ENCODE data around the gene ATP13A4. TPM values are rescaled to one million over a fixed set of nuclear protein-coding genes. Genes with fewer than 3 reads are reported as not detected.

ATP13A4 gene
- total RNA-seq, 2 donors from 2014 or later, result 11.0 to 17.9 TPM

DNA sequence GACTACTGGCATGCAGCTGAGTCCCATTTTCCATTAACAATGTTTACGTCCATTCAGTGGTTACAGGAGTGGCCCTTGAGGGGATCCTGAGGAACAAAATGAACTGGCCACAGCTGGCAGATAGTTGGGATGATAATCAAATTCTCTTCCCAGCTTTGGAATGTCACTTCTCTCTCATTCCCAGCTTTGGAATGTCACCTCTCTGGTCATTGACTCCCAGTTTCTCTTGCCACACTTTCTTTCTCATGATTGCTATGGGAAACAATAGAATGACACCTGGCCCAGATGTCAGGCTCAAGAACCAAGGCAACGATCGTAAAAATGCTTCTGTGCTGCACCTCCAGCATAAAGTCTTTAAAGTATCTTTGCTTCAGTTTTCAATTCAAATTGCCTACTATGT lies 34.0 kb downstream of the ATP13A4 start:
- Histone ChIP-seq H3K36me3 (no peaks in the 10 kb centered on the region), H3K4me3 (no peak overlapping the region), H3K27ac (no peak overlapping the region), H3K9me3 (no peaks in the 10 kb centered on the region), H3K9ac (ENCODE audit: low read depth in 2 of 2, low read length in 2 of 2) (no peak overlapping the region), H3K27me3 (no peaks in the 10 kb centered on the region), H3K4me1 (no peaks in the 10 kb centered on the region)
- intact Hi-C loops (cut with DNase I), result no loop called here
- TF ChIP-seq, protein P1, sequence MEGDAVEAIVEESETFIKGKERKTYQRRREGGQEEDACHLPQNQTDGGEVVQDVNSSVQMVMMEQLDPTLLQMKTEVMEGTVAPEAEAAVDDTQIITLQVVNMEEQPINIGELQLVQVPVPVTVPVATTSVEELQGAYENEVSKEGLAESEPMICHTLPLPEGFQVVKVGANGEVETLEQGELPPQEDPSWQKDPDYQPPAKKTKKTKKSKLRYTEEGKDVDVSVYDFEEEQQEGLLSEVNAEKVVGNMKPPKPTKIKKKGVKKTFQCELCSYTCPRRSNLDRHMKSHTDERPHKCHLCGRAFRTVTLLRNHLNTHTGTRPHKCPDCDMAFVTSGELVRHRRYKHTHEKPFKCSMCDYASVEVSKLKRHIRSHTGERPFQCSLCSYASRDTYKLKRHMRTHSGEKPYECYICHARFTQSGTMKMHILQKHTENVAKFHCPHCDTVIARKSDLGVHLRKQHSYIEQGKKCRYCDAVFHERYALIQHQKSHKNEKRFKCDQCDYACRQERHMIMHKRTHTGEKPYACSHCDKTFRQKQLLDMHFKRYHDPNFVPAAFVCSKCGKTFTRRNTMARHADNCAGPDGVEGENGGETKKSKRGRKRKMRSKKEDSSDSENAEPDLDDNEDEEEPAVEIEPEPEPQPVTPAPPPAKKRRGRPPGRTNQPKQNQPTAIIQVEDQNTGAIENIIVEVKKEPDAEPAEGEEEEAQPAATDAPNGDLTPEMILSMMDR (IDR thresholded peaks at IDR 0.05), result no peak
- no peak for DNase-seq

DNA sequence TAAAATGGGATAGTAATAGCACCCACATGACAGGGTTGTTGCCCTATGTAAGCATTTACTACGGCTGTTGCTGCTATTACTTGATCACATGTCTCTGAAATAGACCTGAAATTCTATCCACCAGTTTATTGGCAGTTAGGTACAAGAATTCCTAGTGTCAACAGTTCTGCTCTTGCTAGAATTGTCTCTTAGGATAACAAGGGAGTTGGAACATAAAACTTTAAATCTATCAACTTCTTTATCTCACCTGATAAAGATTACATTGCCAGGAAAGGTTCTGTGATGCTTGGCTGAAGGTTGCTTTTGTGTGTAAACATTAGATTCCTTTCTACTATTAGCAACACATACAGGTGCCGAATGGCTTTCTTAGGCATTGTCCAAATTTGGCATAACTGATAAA lies 38.7 kb downstream of the ATP13A4 start:
- intact Hi-C loops (cut with DNase I), result no loop called here
- Histone ChIP-seq H3K36me3 (no peaks in the 10 kb centered on the region), H3K27me3 (no peaks in the 10 kb centered on the region), H3K9me3 (no peaks in the 10 kb centered on the region), H3K27ac (no peak overlapping the region), H3K9ac (ENCODE audit: low read depth in 2 of 2, low read length in 2 of 2) (no peak overlapping the region), H3K4me3 (no peak overlapping the region), H3K4me1 (no peaks in the 10 kb centered on the region)
- TF ChIP-seq, protein P1 (IDR thresholded peaks at IDR 0.05), result no peak
- DNase-seq, result no peak

DNA sequence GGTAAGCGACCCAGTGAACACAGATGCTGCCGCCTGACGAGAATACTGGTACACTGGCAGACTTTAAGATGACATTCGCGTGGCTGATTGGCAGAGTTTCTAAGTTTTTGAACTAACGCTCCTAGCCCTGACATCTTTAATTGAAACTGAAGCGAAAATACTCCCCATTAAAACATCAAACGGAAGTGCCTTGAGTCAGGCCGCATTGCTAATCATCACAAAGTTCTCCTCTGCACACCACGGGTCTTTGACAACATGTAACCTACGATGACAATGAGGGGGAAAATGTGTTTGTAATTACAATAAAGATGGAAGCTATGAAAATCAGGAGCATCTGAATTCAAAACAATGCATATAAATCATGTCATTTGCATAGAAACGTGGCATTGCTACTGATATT lies 44.5 kb downstream of the ATP13A4 start:
- TF ChIP-seq, protein P1 (IDR thresholded peaks at IDR 0.05), result no peak

DNA sequence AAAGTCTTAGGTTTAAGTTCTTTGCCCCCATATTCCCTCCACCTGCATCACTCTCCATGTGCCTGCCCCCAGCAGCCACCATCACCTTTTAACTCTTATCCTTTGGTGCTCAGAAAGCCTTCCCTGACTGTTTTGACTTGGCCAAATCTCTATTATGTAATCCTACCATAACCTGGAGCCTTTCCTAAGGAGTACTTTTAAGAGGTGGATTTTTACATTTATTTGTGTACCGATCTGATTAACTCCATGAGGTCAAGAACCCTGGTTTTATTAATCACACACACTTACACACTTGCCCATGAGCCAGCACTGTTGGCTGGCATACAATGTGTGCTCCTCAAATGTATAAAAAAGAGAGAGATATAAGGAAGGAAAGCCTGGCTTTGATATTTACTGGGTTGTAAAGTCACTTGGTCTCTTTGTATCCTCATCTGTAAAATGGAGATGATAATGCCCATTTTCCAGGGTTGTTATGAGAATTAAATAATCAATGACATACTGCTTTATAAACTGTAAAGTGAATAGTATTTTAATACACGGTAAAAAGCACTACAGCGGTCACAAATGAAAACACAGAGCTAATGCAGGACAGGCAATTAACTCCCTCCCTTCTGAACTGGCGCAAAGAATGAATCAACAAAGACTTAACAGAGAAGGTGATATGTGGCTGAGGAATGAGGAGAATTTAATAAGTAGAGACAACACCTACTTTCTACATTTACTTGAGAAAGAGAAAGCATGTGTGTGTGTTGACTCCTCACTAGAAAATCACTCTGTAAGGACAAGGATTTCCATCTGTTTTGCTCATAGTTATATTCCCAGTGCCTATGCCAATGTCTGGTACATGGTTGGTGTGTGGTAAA lies 45.4 kb downstream of the ATP13A4 start:
- H3K9ac ChIP-seq (ENCODE audit: low read depth in 2 of 2, low read length in 2 of 2), result no peak overlapping the region
- TF ChIP-seq, protein P1 (IDR thresholded peaks at IDR 0.05), result no peak
- H3K36me3 ChIP-seq, result no peaks in the 10 kb centered on the region
- H3K27me3 ChIP-seq, result no peaks in the 10 kb centered on the region
- no peaks in the 10 kb centered on the region for H3K9me3 ChIP-seq
- no peak overlapping the region for H3K27ac ChIP-seq
- DNase-seq, result no peak
- no peaks in the 10 kb centered on the region for H3K4me1 ChIP-seq
- intact Hi-C loops (cut with DNase I), result no loop called here
- H3K4me3 ChIP-seq, result no peak overlapping the region

More for the DNA sequence above, 44.5 kb downstream of the ATP13A4 start:
- no peak for DNase-seq
- H3K27ac ChIP-seq, result no peak overlapping the region
- intact Hi-C loops (cut with DNase I), result no loop called here
- H3K27me3 ChIP-seq, result no peaks in the 10 kb centered on the region
- H3K9me3 ChIP-seq, result no peaks in the 10 kb centered on the region
- H3K4me3 ChIP-seq, result no peak overlapping the region
- H3K9ac ChIP-seq (ENCODE audit: low read depth in 2 of 2, low read length in 2 of 2), result no peak overlapping the region
- H3K4me1 ChIP-seq, result no peaks in the 10 kb centered on the region
- H3K36me3 ChIP-seq, result no peaks in the 10 kb centered on the region

DNA sequence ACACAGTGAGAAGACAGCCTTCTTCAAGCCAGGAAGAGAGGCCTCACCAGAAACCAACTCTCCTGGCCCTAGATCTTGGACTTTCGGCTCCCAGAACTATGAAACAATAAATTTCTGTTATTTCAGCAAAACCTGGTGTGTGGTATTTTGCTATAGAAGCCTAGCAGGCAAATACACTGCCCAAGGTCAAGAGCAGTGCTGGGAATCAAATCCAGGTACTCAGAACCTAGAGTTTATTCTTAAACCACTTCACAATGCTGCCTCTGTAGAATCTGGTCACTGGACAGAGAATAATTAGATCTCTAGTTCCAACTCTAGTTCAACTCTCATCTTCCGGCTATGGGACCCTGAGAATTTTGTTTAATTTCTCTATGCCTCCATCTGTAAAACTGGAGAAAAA lies 46.6 kb downstream of the ATP13A4 start:
- no peaks in the 10 kb centered on the region for H3K9me3 ChIP-seq
- intact Hi-C loops (cut with DNase I), result no loop called here
- no peaks in the 10 kb centered on the region for H3K4me1 ChIP-seq
- no peak for DNase-seq
- H3K27ac ChIP-seq, result no peak overlapping the region
- H3K4me3 ChIP-seq, result no peak overlapping the region
- TF ChIP-seq, protein P1 (IDR thresholded peaks at IDR 0.05), result no peak
- H3K9ac ChIP-seq (ENCODE audit: low read depth in 2 of 2, low read length in 2 of 2), result no peak overlapping the region
- no peaks in the 10 kb centered on the region for H3K36me3 ChIP-seq
- no peaks in the 10 kb centered on the region for H3K27me3 ChIP-seq

Measured in colonic mucosa (tissue), 4 donors.